ENCODE data around the gene FKRP. TPM values are rescaled to one million over a fixed set of nuclear protein-coding genes. Genes with fewer than 3 reads are reported as not detected.
A peak's percentile ranks its signal among the peaks of the same experiment; 100 is the strongest.
"Not testable (repeated sequence)": the region's sequence is repeated elsewhere in the genome, so short reads cannot be mapped to it uniquely, and the experiment has no call there.

Gene FKRP
- total RNA-seq, 1 experiment from 2014 or later, result 19.4 TPM

- BruUV-seq (replicated peaks), result no TSS peak
- Histone ChIP-seq H3K27ac (ENCODE audit: low read depth, low read length) (no peak overlapping the region), H3K4me3 (replicated peaks in 1 of 2; ENCODE audit: low read depth in 1 of 2, low read length in 2 of 2) (no peak overlapping the region), H3K79me2 (ENCODE audit: insufficient read depth, low read length) (peaks cover 19% of the 10 kb centered on the region), H3K4me1 (ENCODE audit: control insufficient read depth in 1 of 2, insufficient read depth in 2 of 2, low read length in 2 of 2) (peaks cover 8 to 20% of the 10 kb centered on the region in 2 experiments; a peak in 3 of 4 replicates), H3K4me2 (ENCODE audit: low read length) (no peak overlapping the region), H3K9me3 (ENCODE audit: control insufficient read depth in 1 of 2, insufficient read depth in 1 of 2, low read depth in 1 of 2, low read length in 2 of 2) (no peaks in the 10 kb centered on the region), H3K36me3 (ENCODE audit: control insufficient read depth in 1 of 2, insufficient read depth in 2 of 2, low read length in 2 of 2) (peaks cover 11 to 18% of the 10 kb centered on the region in 2 experiments; a peak in 2 of 4 replicates), H2AFZ (ENCODE audit: low read depth, low read length, poor library complexity, severe bottlenecking) (no peak overlapping the region), H3K9ac (ENCODE audit: low read length) (no peak overlapping the region), H4K20me1 (ENCODE audit: insufficient read depth) (no peaks in the 10 kb centered on the region), H3K9me2 (ENCODE audit: insufficient read depth) (no peaks in the 10 kb centered on the region), H3K27me3 (ENCODE audit: insufficient read depth, low read length) (no peaks in the 10 kb centered on the region)
- ChIA-PET RAD21 (ENCODE audit: low non-redundant PET in 1 of 2, low total read pairs in 2 of 2, uncharacterized antibody in 2 of 2, unreplicated experiment in 2 of 2) (interaction anchor here in 1 of 2 experiments (0.5 kb wide), 1 partner anchor 86 kb away, joined by 3 read pairs; no protein-coding TSS in a partner anchor), CTCF (interaction anchor here (1.2 kb wide), 1 partner anchor 13 kb away, joined by 5 read pairs; no protein-coding TSS in a partner anchor), POLR2A (interaction anchor here (0.6 to 1.1 kb wide), 2 partner anchors 13 kb away, joined by 3 read pairs; no protein-coding TSS in a partner anchor)
- TF ChIP-seq POLR2AphosphoS5 (IDR thresholded peaks at IDR 0.05; ENCODE audit: low read depth, low read length), result no peak
- no peak for TF ChIP-seq ELF1 (IDR thresholded peaks at IDR 0.05; ENCODE audit: borderline replicate concordance, low read depth)
- TF ChIP-seq ZNF274 (IDR thresholded peaks at IDR 0.05; ENCODE audit: low read depth, low read length), result no peak
- no peak for TF ChIP-seq ATF3 (IDR thresholded peaks at IDR 0.05)
- TF ChIP-seq, protein P1, sequence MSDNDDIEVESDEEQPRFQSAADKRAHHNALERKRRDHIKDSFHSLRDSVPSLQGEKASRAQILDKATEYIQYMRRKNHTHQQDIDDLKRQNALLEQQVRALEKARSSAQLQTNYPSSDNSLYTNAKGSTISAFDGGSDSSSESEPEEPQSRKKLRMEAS (IDR thresholded peaks at IDR 0.05), result no peak
- no peak for TF ChIP-seq SIN3A (IDR thresholded peaks at IDR 0.05; ENCODE audit: low read depth)
- TF ChIP-seq RAD21 (IDR thresholded peaks at IDR 0.05; ENCODE audit: low read depth), result no peak
- TF ChIP-seq ZFX (IDR thresholded peaks at IDR 0.05), result no peak
- TF ChIP-seq SRF (IDR thresholded peaks at IDR 0.05; ENCODE audit: low read depth), result no peak
- no peak for TF ChIP-seq SP1 (IDR thresholded peaks at IDR 0.05; ENCODE audit: low read depth)
- TF ChIP-seq CTCF (IDR thresholded peaks at IDR 0.05 in 2 of 3, conservative IDR thresholded peaks at IDR 0.05 in 1 of 3; ENCODE audit: borderline replicate concordance in 1 of 3, insufficient read depth in 1 of 3, low read depth in 2 of 3, low read length in 2 of 3), result no peak
- ATAC-seq, result no peak
- intact Hi-C loops (cut with micrococcal nuclease), result no loop called here
- no peak for DNase-seq (ENCODE audit: low read depth, low spot score)
Measured at GRCh38 chr19:46710687-46711086, 35.2 kb upstream of the FKRP start.

GRCh38 chr19:46712768-46713338 lies 33.0 kb upstream of the FKRP start:
- H3K9me2 ChIP-seq (ENCODE audit: insufficient read depth); RAD21 ChIA-PET (ENCODE audit: low non-redundant PET in 1 of 2, low total read pairs in 2 of 2, uncharacterized antibody in 2 of 2, unreplicated experiment in 2 of 2); intact Hi-C loops (cut with micrococcal nuclease); ATAC-seq; H3K9ac ChIP-seq (ENCODE audit: low read length); H4K20me1 ChIP-seq (ENCODE audit: insufficient read depth); DNase-seq (ENCODE audit: low read depth, low spot score); H2AFZ ChIP-seq (ENCODE audit: low read depth, low read length, poor library complexity, severe bottlenecking); H3K9me3 ChIP-seq (ENCODE audit: control insufficient read depth in 1 of 2, insufficient read depth in 1 of 2, low read depth in 1 of 2, low read length in 2 of 2); H3K4me3 ChIP-seq (replicated peaks in 1 of 2; ENCODE audit: low read depth in 1 of 2, low read length in 2 of 2); CTCF ChIA-PET; H3K4me2 ChIP-seq (ENCODE audit: low read length); H3K27me3 ChIP-seq (ENCODE audit: insufficient read depth, low read length): not testable (repeated sequence)
- Histone ChIP-seq H3K4me1 (ENCODE audit: control insufficient read depth in 1 of 2, insufficient read depth in 2 of 2, low read length in 2 of 2) (peaks cover 10 to 29% of the 10 kb centered on the region in 2 experiments; a peak in 3 of 4 replicates), H3K79me2 (ENCODE audit: insufficient read depth, low read length) (peaks cover 31% of the 10 kb centered on the region), H3K36me3 (ENCODE audit: control insufficient read depth in 1 of 2, insufficient read depth in 2 of 2, low read length in 2 of 2) (peaks cover 7 to 15% of the 10 kb centered on the region in 2 experiments; a peak in 2 of 4 replicates), H3K27ac (ENCODE audit: low read depth, low read length) (0 out of 2 replicates have a peak overlapping the region, but pooled peaks have one; percentile 18)
- BruUV-seq (replicated peaks), result TSS peak; percentile 5
- POLR2A ChIA-PET, result interaction anchor here (1.8 kb wide), 1 partner anchor 15 kb away, joined by 8 read pairs; no protein-coding TSS in a partner anchor
